Stimulated activated CD8-positive, alpha-beta memory T cell treated with anti-CD3 and anti-CD28 coated beads, Interleukin-12 subunit alpha, Interleukin-12 subunit beta, amount 100 ng/mL, for 4 hours (primary cell): ENCODE results near the gene BRD8.

Experiments used
- DNase-seq: peaks from one replicate; pipeline ENCODE4 v3.0.0-alpha.2; 2020; ENCODE audit warnings: low read depth

BRD8 gene

DNA sequence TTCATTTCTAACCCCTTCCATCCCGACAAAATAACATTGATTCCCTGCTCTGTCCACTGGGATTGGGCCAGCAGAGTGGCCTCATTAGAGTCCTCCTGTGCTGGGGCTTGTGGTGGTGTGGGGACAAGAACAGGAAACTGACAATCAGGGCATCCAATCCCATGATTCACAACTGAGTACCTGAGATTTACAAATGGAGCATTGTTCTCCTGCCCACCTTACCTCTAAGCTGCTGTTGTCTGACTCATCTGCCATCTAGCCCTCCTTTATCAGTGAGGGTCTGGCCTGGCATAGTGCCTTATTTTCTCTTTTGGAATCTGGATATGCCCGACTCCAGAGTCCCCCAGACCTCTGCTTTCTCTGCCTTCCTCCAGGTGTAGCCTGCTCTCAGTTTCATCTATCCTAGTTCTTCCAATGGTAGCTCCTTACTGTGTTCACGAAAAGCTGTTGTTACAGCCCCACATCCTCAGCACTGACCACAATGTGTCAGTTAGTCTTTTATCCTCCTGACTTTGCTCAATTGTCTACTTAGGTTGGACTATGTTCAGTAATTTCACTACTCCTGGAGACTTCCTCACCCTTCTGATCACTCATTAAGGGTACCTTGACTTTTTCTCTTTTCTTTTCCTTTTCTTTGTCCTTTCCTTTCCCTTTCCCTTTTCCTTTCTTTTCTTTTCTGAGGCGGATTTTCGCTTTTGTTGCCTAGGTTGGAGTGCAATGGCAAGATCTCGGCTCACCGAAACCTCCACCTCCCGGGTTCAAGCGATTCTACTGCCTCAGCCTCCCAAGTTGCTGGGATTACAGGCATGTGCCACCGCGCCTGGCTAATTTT, 81.2 kb downstream of the BRD8 start:
- DNase-seq = no peak

DNA sequence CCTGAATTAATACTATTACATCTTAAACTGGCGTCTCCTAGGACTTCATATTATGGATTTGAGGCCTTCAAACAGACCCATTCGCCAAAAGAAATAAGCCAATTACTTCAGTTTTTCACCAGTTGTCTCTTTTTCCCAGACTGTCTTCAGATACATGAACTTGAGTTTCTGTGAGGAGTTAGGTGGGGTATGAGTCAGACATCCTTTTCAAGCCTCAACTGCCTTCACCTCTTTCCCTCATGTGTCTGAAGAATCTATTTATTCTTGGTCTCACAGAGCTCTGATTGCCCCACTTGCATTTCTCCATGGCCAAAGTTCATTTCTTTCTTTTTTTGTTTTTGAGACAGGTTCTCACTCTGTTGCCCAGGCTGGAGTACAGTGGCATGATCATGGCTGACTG, 82.1 kb downstream of the BRD8 start:
- DNase-seq = no peak

DNA sequence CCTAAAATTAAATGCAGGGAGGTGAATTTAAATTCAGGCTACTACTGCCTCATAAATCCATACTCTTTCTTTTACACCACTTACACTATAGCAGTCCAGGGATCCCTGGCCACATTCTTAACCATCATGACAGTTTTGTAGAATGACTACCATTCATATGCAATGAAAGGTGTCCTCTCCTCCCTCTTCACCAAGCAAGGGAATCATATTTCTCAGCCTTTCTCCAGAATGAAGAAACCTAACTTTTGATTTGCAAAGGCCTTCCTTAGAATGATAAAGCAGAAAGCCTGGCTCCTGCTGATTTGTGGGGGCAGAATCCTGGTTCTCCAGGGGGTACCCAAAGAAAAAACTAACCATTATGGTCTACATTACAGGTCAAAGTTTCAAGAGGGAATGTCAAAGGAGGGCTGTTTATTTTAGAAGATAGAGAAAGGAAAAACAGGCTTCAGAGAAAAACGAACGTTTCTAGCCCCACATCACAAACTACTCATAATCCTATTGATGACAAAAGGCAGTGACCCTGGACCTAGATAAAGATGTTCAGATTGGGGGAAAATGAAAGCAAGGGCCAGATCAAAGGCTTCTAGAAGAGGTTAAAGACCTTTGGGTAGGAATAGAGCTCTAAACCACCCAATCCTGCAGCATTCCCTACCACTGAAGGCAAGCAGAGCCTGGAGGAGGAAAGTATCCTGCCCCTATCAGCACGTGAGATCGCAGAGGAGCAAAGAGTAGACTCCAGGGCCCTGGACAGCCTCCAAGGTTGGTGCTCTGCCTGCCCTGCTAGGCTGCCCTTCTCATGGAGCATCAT, 83.1 kb downstream of the BRD8 start:
- DNase-seq = no peak

DNA sequence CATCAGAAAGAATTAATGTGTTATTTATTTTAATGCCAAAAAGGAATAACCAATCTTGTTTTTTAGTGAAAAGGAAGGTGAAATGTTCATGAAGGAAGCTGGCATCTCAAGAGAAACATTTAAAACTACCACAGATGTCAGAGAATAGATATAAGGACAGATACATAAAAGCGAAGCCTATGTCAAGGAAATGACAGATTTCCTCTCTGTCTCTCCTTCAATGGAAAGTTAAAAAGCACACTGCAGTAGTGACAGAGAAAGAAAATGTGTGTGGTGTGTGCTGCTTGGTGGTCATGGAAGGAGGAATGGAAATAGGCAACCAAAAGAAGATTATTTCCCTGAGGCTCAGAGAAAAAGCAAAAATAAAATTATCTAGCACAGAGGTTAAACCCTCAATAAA, 85.4 kb downstream of the BRD8 start:
- DNase-seq = no peak

DNA sequence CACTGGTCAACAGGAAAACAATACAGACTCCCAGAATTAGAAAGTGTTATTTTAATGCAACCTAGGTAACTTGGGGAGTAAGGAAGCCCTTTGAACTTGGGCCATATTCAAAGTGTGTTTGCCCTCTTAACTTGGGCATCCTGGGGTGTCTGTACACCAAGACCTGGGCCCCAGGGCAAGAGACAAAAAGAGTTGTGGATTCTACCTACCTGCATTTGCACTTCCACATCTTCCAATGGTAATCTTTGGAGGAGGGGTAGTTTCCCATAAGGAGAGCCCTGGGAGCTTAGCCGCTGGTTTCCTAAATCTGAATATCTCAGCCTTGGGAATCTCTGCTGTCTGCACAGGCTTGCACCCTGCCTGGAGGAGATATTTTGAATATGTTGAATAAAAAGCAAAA, 86.1 kb downstream of the BRD8 start:
- DNase-seq = no peak

DNA sequence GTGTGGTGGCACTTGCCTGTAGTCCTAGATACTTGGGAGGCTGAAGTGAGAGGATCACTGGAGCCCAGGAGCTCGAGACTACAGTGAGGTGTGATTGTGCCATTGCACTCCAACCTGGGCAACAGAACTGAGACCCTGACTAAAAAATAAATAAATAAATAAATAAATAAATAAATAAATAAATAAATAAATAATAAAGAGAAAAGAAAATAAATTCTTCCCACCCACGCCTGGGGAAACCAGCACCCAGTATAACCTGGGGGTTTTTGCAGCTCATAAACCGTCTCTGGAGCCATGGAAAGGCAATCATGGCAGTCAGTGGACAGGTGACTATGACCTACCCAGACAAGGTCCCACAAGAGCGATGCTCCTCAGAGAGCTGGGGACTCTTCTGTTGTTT, 86.7 kb downstream of the BRD8 start:
- no peak for DNase-seq
